Neural progenitor cell (in vitro differentiated cells): Measurements from ENCODE around the gene SERTAD4. TPM values are rescaled to one million over a fixed set of nuclear protein-coding genes. Genes with fewer than 3 reads are reported as not detected.

ENCODE experiments used
- DNase-seq: peaks from one replicate; pipeline ENCODE4 v3.0.0-alpha.2; 2016; ENCODE audit warnings: low spot score
- H2AFZ ChIP-seq: fragments of 200-600 bp; sonication (generic); replicated peaks from 2 replicates; pipeline ENCODE4 v1.6.1; 2016; ENCODE audit warnings: antibody characterized with exemption
- H3F3A ChIP-seq: fragments of 200-600 bp; sonication (generic); 2 replicates; pipeline ENCODE4 v1.6.1; 2016; ENCODE audit warnings: antibody characterized with exemption, low read depth
- H3K27ac ChIP-seq: fragments of 200-600 bp; sonication (generic); 2 replicates; pipeline ENCODE4 v1.5.1; 2016; ENCODE audit warnings: mild to moderate bottlenecking
- H3K27me3 ChIP-seq: fragments of 200-600 bp; sonication (generic); 2 replicates; pipeline ENCODE4 v1.6.1; 2016; ENCODE audit warnings: mild to moderate bottlenecking, moderate library complexity
- H3K36me3 ChIP-seq: fragments of 200-600 bp; sonication (generic); 2 replicates; pipeline ENCODE4 v1.5.1; 2016
- H3K4me1 ChIP-seq: fragments of 200-600 bp; sonication (generic); 2 replicates; pipeline ENCODE4 v1.6.1; 2016; ENCODE audit warnings: mixed run types
- H3K4me2 ChIP-seq: fragments of 200-600 bp; sonication (generic); 2 replicates; pipeline ENCODE4 v1.6.1; 2016
- H3K4me3 ChIP-seq: fragments of 200-600 bp; sonication (generic); 2 replicates; pipeline ENCODE4 v1.5.1; 2016
- H3K79me2 ChIP-seq: fragments of 200-600 bp; sonication (generic); 2 replicates; pipeline ENCODE4 v1.6.1; 2016; ENCODE audit warnings: low read depth
- H3K9ac ChIP-seq: fragments of 200-600 bp; sonication (generic); 2 replicates; pipeline ENCODE4 v1.6.1; 2016
- H3K9me3 ChIP-seq: fragments of 200-600 bp; sonication (generic); 2 replicates; pipeline ENCODE4 v1.5.1; 2016; ENCODE audit warnings: low read depth
- H4K20me1 ChIP-seq: fragments of 200-600 bp; sonication (generic); 2 replicates; pipeline ENCODE4 v1.6.1; 2016; ENCODE audit warnings: low read depth
- H3K27ac Mint-ChIP-seq: 3 replicates; pipeline ENCODE4 v1.8.0; 2021; ENCODE audit warnings: mixed read lengths
- H3K27me3 Mint-ChIP-seq: 2 replicates; pipeline ENCODE4 v1.8.0; 2022; ENCODE audit warnings: low read depth, mild to moderate bottlenecking, inconsistent platforms, moderate library complexity, mixed read lengths; ENCODE audit not compliant: insufficient read depth
- H3K36me3 Mint-ChIP-seq: 3 replicates; pipeline ENCODE4 v1.8.0; 2021; ENCODE audit warnings: mixed read lengths
- H3K4me1 Mint-ChIP-seq: 3 replicates; pipeline ENCODE4 v1.8.0; 2021; ENCODE audit warnings: mixed read lengths
- H3K4me3 Mint-ChIP-seq: 3 replicates; pipeline ENCODE4 v1.8.0; 2021; ENCODE audit warnings: mild to moderate bottlenecking, moderate library complexity, mixed read lengths
- H3K9me3 Mint-ChIP-seq: 3 replicates; pipeline ENCODE4 v1.8.0; 2020; ENCODE audit warnings: mixed read lengths
- CTCF ChIP-seq: fragments of 200-600 bp; sonication (generic); IDR thresholded peaks from 2 replicates; pipeline ENCODE4 v1.5.1; 2017; ENCODE audit warnings: antibody characterized with exemption, mild to moderate bottlenecking
- EZH2 ChIP-seq: fragments of 200-600 bp; sonication (generic); IDR thresholded peaks from 2 replicates; pipeline ENCODE4 v1.6.1; 2017; ENCODE audit warnings: antibody characterized with exemption, mild to moderate bottlenecking, moderate library complexity
- EZH2phosphoT487 ChIP-seq: fragments of 200-600 bp; sonication (generic); IDR thresholded peaks from 2 replicates; pipeline ENCODE4 v1.6.1; 2017; ENCODE audit warnings: antibody characterized with exemption
- total RNA-seq: library from RNA; depleted of rRNA; stranded (reverse); fragments of >200 nt; gene quantifications from 2 replicates; pipeline ENCODE4 v1.2.3, GENCODE V29; 2015; ENCODE audit warnings: low replicate concordance

SERTAD4 gene
- total RNA-seq, 1 donor from 2014 or later: 2.8 TPM

- no peaks in the 10 kb centered on the region for H3K9me3 ChIP-seq
- Mint-ChIP-seq H3K9me3 (no peaks in the 10 kb centered on the region), H3K4me3 (peak overlapping the region; percentile 67), H3K27ac (no peak overlapping the region), H3K36me3 (peaks cover 6% of the 10 kb centered on the region), H3K27me3 (peaks cover 6% of the 10 kb centered on the region), H3K4me1 (peaks cover 36% of the 10 kb centered on the region)
- no peak overlapping the region for H3K9ac ChIP-seq
- H3K36me3 ChIP-seq: no peaks in the 10 kb centered on the region
- DNase-seq: no peak
- peaks cover 24% of the 10 kb centered on the region for H3F3A ChIP-seq
- no peak overlapping the region for H3K27ac ChIP-seq
- H3K27me3 ChIP-seq: peaks cover 48% of the 10 kb centered on the region
- no peak overlapping the region for H3K4me3 ChIP-seq
- no peak overlapping the region for H2AFZ ChIP-seq
- TF ChIP-seq CTCF: no peak
- TF ChIP-seq EZH2phosphoT487: no peak
- no peak for TF ChIP-seq EZH2
- no peaks in the 10 kb centered on the region for H3K79me2 ChIP-seq
- H3K4me1 ChIP-seq: peaks cover 21% of the 10 kb centered on the region
- H3K4me2 ChIP-seq: no peak overlapping the region
- peaks cover 6% of the 10 kb centered on the region for H4K20me1 ChIP-seq
Observed at GRCh38 chr1:210237981-210238380, 5.4 kb downstream of the SERTAD4 start.

DNA sequence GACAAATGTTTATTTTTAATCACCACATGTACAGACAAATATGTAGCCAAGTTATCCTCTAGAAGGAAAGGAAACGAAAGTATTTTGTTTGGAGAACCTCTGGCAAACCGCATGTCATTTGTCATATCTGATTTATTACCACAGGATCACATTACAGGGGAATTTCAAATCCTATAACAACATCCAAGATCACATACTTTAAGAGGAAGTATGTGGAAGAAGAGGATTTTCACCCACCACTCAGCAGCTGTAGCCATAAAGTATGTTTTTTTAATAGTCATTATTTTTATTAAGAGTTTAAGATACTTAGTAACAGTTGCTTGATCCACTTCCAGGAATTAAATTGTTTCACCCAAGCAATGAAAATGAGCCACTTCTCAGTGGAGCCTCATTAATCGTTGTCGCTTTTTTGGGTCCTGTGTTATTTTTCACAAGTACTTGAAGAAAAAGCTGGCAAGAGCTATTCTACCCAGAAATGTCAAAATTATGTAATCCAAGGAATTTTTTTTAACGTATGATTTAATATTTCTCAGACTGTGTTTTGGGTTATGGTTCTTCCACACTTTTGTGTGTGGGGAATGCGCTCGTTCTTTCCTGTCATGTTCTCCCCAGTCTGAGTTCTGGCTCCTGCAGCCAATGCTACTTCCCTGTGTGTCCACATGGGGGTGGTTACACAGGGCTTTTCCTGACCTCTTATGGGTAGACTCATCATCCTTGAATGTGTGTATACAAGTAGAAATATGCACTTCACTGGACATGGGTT, 6.9 kb downstream of the SERTAD4 start:
- peak; percentile 59 for TF ChIP-seq CTCF
- no peak for TF ChIP-seq EZH2
- H3K4me3 Mint-ChIP-seq: no peak overlapping the region
- H3K4me1 Mint-ChIP-seq: peaks cover 32% of the 10 kb centered on the region
- no peaks in the 10 kb centered on the region for H3K9me3 Mint-ChIP-seq
- peaks cover 21% of the 10 kb centered on the region for H3F3A ChIP-seq
- peak; percentile 63 for DNase-seq
- H4K20me1 ChIP-seq: peaks cover 3% of the 10 kb centered on the region
- no peak overlapping the region for H2AFZ ChIP-seq
- H3K27ac ChIP-seq: no peak overlapping the region
- H3K36me3 Mint-ChIP-seq: peaks cover 6% of the 10 kb centered on the region
- H3K9me3 ChIP-seq: no peaks in the 10 kb centered on the region
- H3K4me3 ChIP-seq: no peak overlapping the region
- peaks cover 33% of the 10 kb centered on the region for H3K27me3 ChIP-seq
- no peak overlapping the region for H3K27ac Mint-ChIP-seq
- peaks cover 4% of the 10 kb centered on the region for H3K27me3 Mint-ChIP-seq
- no peaks in the 10 kb centered on the region for H3K36me3 ChIP-seq
- H3K79me2 ChIP-seq: no peaks in the 10 kb centered on the region
- H3K9ac ChIP-seq: no peak overlapping the region
- H3K4me2 ChIP-seq: no peak overlapping the region
- peaks cover 16% of the 10 kb centered on the region for H3K4me1 ChIP-seq

- Histone ChIP-seq H3K9me3 (no peaks in the 10 kb centered on the region), H3K79me2 (no peaks in the 10 kb centered on the region), H3K36me3 (no peaks in the 10 kb centered on the region), H3K4me3 (no peak overlapping the region), H2AFZ (no peak overlapping the region), H3F3A (peaks cover 12% of the 10 kb centered on the region), H3K27me3 (peaks cover 17% of the 10 kb centered on the region), H3K4me1 (peaks cover 16% of the 10 kb centered on the region), H3K9ac (no peak overlapping the region), H3K27ac (no peak overlapping the region), H4K20me1 (no peaks in the 10 kb centered on the region), H3K4me2 (no peak overlapping the region)
- TF ChIP-seq CTCF: no peak
- TF ChIP-seq EZH2phosphoT487: no peak
- TF ChIP-seq EZH2: no peak
- Mint-ChIP-seq H3K27me3 (peaks cover 6% of the 10 kb centered on the region), H3K9me3 (no peaks in the 10 kb centered on the region), H3K27ac (no peak overlapping the region), H3K36me3 (peaks cover 6% of the 10 kb centered on the region), H3K4me3 (no peak overlapping the region), H3K4me1 (peaks cover 25% of the 10 kb centered on the region)
- DNase-seq: no peak
Observed at GRCh38 chr1:210241121-210241520, 8.5 kb downstream of the SERTAD4 start.
